22Rv1 (cell line): Measurements from ENCODE around the gene NOXA1.

Source experiments
- H3K27ac ChIP-seq: fragments of 450-650 bp; 2 replicates; pipeline ENCODE4 v1.5.1; 2017
- CTCF ChIP-seq: fragments of 450-650 bp; IDR thresholded peaks from 2 replicates; pipeline ENCODE4 v1.5.1; 2017; ENCODE audit warnings: mild to moderate bottlenecking
- ZFX ChIP-seq: fragments of 450-650 bp; IDR thresholded peaks from 2 replicates; pipeline ENCODE4 v1.6.1; 2017; ENCODE audit warnings: antibody characterized with exemption, borderline replicate concordance

The NOXA1 gene

GRCh38 chr9:137404961-137405567 is 18.1 kb upstream of the NOXA1 start:
- TF ChIP-seq ZFX, result no peak
- TF ChIP-seq CTCF, result no peak

GRCh38 chr9:137405677-137406081 is 17.5 kb upstream of the NOXA1 start:
- TF ChIP-seq ZFX (no peak), CTCF (no peak)
- H3K27ac ChIP-seq, result no peak overlapping the region

More at GRCh38 chr9:137404961-137405567, 18.1 kb upstream of the NOXA1 start:
- H3K27ac ChIP-seq, result no peak overlapping the region

- H3K27ac ChIP-seq, result no peak overlapping the region
- no peak for TF ChIP-seq ZFX
- TF ChIP-seq CTCF, result no peak
Observed at GRCh38 chr9:137406085-137406760, 17.0 kb upstream of the NOXA1 start.

GRCh38 chr9:137406876-137407589 is 16.2 kb upstream of the NOXA1 start:
- no peak overlapping the region for H3K27ac ChIP-seq
- no peak for TF ChIP-seq ZFX
- peak; percentile 32 for TF ChIP-seq CTCF

GRCh38 chr9:137407590-137408300 is 15.4 kb upstream of the NOXA1 start:
- H3K27ac ChIP-seq, result no peak overlapping the region
- no peak for TF ChIP-seq CTCF
- no peak for TF ChIP-seq ZFX

DNA sequence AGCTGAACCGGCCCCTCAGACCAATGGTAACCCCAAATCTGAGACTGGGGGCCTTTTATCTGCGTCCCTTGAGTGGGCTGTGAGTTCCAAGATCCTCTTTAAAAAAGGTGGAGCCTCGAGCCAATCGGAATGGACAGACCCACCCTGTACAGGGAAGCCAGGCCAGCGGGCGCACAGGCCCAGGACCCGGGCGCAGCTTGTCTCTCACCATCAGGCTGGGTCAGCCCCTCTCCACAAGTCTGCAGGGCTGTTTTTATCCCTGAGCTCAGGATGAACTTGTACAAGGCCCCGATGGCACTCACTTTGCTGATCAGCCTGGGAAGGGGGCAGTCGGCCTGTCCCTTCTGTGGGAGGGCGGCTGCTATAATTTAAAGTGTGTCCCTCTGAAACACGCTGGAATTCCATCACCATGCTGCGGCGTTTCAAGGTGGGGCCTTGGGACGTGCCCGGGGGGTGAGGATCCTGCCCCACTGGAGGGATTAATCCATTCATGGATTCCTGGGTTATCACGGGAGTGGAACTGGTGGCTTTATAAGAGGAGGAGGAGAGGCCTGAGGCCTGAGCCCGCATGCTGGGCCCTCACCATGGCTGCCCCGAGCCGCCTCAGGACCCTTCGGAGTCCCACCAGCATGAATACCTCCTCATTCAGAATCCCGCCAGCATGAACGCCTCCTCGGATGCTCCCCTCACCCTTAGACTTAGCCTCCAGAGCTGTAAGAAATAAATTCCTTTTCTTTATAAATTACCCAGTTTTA is 14.4 kb upstream of the NOXA1 start:
- H3K27ac ChIP-seq, result no peak overlapping the region
- no peak for TF ChIP-seq CTCF
- TF ChIP-seq ZFX, result no peak
